DMS 273 treated with DMSO at 0.1 percent for 48 hours (cell line): Measurements from ENCODE around the gene ATF2.
"Not testable (repeated sequence)": the region's sequence is repeated elsewhere in the genome, so short reads cannot be mapped to it uniquely, and the experiment has no call there.

Experiments
- DNase-seq: peaks from one replicate; lab custom pipeline; 2025; lab: John Stamatoyannopoulos, UW

The ATF2 gene

GRCh38 chr2:175164235-175164634 lies 3.8 kb downstream of the ATF2 start:
- DNase-seq: no peak

- no peak for DNase-seq
These were observed 9.1 kb downstream of the ATF2 start for GRCh38 chr2:175158894-175159293.

- no peak for DNase-seq
These were observed 11.5 kb downstream of the ATF2 start for GRCh38 chr2:175156534-175156933.

GRCh38 chr2:175154661-175155082 lies 13.3 kb downstream of the ATF2 start:
- no peak for DNase-seq

GRCh38 chr2:175152242-175152641 lies 15.8 kb downstream of the ATF2 start:
- no peak for DNase-seq

GRCh38 chr2:175151791-175152190 lies 16.2 kb downstream of the ATF2 start:
- no peak for DNase-seq

GRCh38 chr2:175147186-175147585 lies 20.8 kb downstream of the ATF2 start:
- no peak for DNase-seq

- DNase-seq: no peak
These were observed 24.3 kb downstream of the ATF2 start for GRCh38 chr2:175143678-175144077.

- no peak for DNase-seq
These were observed 24.8 kb downstream of the ATF2 start for GRCh38 chr2:175143191-175143590.

GRCh38 chr2:175140332-175140731 lies 27.7 kb downstream of the ATF2 start:
- no peak for DNase-seq

GRCh38 chr2:175137793-175138192 lies 30.2 kb downstream of the ATF2 start:
- DNase-seq: no peak

- no peak for DNase-seq
These were observed 31.4 kb downstream of the ATF2 start for GRCh38 chr2:175136334-175137215.

- no peak for DNase-seq
These were observed 32.1 kb downstream of the ATF2 start for GRCh38 chr2:175135862-175136261.

- no peak for DNase-seq
These were observed 32.8 kb downstream of the ATF2 start for GRCh38 chr2:175135177-175135576.

GRCh38 chr2:175131252-175131651 lies 36.8 kb downstream of the ATF2 start:
- no peak for DNase-seq

- DNase-seq: no peak
These were observed 41.3 kb downstream of the ATF2 start for GRCh38 chr2:175126661-175127060.

GRCh38 chr2:175123254-175123653 lies 44.7 kb downstream of the ATF2 start:
- DNase-seq: no peak

- DNase-seq: no peak
These were observed 56.8 kb downstream of the ATF2 start for GRCh38 chr2:175111200-175111657.

GRCh38 chr2:175108091-175108490 lies 59.9 kb downstream of the ATF2 start:
- not testable (repeated sequence) for DNase-seq

- DNase-seq: no peak
These were observed 60.9 kb downstream of the ATF2 start for GRCh38 chr2:175107146-175107545.

GRCh38 chr2:175103191-175103590 lies 64.8 kb downstream of the ATF2 start:
- no peak for DNase-seq

GRCh38 chr2:175101514-175101913 lies 66.5 kb downstream of the ATF2 start:
- no peak for DNase-seq

GRCh38 chr2:175097297-175097696 lies 70.7 kb downstream of the ATF2 start:
- no peak for DNase-seq

GRCh38 chr2:175084117-175084516 lies 83.9 kb downstream of the ATF2 start:
- DNase-seq: not testable (repeated sequence)
